ENCODE results near the gene TMEM60.

- TF ChIP-seq POLR2A (IDR thresholded peaks at IDR 0.05) (no peak), CTCF (IDR thresholded peaks at IDR 0.05) (no peak)
Observed at GRCh38 chr7:77831481-77831880, 33.2 kb upstream of the TMEM60 start.
